ENCODE data around the gene PTCH2. TPM values are rescaled to one million over a fixed set of nuclear protein-coding genes. Genes with fewer than 3 reads are reported as not detected.

PTCH2 gene
- total and polyA plus RNA-seq, 2 of the 13 experiments (the other 11 are each of a cell fraction or from before 2014, with no cell fraction given), result 0.60 to 1.5 TPM

- TF ChIP-seq NR2F6 (IDR thresholded peaks at IDR 0.05), result peak; percentile 8; the same call in 1 of the 2 replicates
- no peak; the same call in 1 of the 2 replicates for TF ChIP-seq NR2F6 (CRISPR knock-in tag; IDR thresholded peaks at IDR 0.05)
- TF ChIP-seq STAG1 (CRISPR knock-in tag; IDR thresholded peaks at IDR 0.05), result no peak; the same call in 1 of the 2 replicates
- peak; percentile 40; the same call in 1 of the 2 replicates for TF ChIP-seq ZNF710 (CRISPR knock-in tag; IDR thresholded peaks at IDR 0.05; ENCODE audit: borderline replicate concordance)
- no peak for TF ChIP-seq SKI (IDR thresholded peaks at IDR 0.05; ENCODE audit: partially characterized antibody)
- TF ChIP-seq GMEB1 (CRISPR knock-in tag; IDR thresholded peaks at IDR 0.05; ENCODE audit: borderline replicate concordance), result no peak; the same call in 1 of the 2 replicates
- no peak for TF ChIP-seq HMGA1 (CRISPR knock-in tag; conservative IDR thresholded peaks at IDR 0.05)
- TF ChIP-seq HNRNPL (IDR thresholded peaks at IDR 0.05; ENCODE audit: low read depth, low read length), result no peak
- TF ChIP-seq ZBTB42 (CRISPR knock-in tag; IDR thresholded peaks at IDR 0.05), result no peak
- TF ChIP-seq ZNF292 (CRISPR knock-in tag; IDR thresholded peaks at IDR 0.05; ENCODE audit: borderline replicate concordance, low read depth), result 0 out of 2 replicates have a peak, but pooled peaks have one; percentile 15
- TF ChIP-seq FOXA1 (IDR thresholded peaks at IDR 0.05), result no peak
- TF ChIP-seq FOXA1 (CRISPR knock-in tag; IDR thresholded peaks at IDR 0.05), result no peak
- TF ChIP-seq ZNF383 (CRISPR knock-in tag; IDR thresholded peaks at IDR 0.05; ENCODE audit: borderline replicate concordance), result peak; percentile 92; the same call in 1 of the 2 replicates
- TF ChIP-seq MAX (IDR thresholded peaks at IDR 0.05), result peak; percentile 28; the same call in 1 of the 2 replicates
- TF ChIP-seq SIN3A (IDR thresholded peaks at IDR 0.05; ENCODE audit: borderline replicate concordance, low read depth, low read length), result peak; percentile 75; the same call in 1 of the 2 replicates
- TF ChIP-seq ZNF629 (CRISPR knock-in tag; conservative IDR thresholded peaks at IDR 0.05), result 0 out of 2 replicates have a peak, but pooled peaks have one; percentile 35
- TF ChIP-seq KDM5A (IDR thresholded peaks at IDR 0.05; ENCODE audit: borderline replicate concordance, low read length), result no peak
- TF ChIP-seq YY1 (IDR thresholded peaks at IDR 0.05; ENCODE audit: insufficient read depth, insufficient replicate concordance, low read depth, low read length), result peak; percentile 61
- TF ChIP-seq TBX3 (IDR thresholded peaks at IDR 0.05; ENCODE audit: borderline replicate concordance), result no peak
- TF ChIP-seq FOXP1 (IDR thresholded peaks at IDR 0.05), result no peak
- TF ChIP-seq FOXP1 (CRISPR knock-in tag; IDR thresholded peaks at IDR 0.05), result peak; percentile 33; the same call in 1 of the 2 replicates
- TF ChIP-seq ZNF670 (CRISPR knock-in tag; IDR thresholded peaks at IDR 0.05; ENCODE audit: borderline replicate concordance), result no peak; the same call in 1 of the 2 replicates
- TF ChIP-seq HBP1 (CRISPR knock-in tag; IDR thresholded peaks at IDR 0.05; ENCODE audit: low read depth), result no peak
- TF ChIP-seq SRSF9 (IDR thresholded peaks at IDR 0.05; ENCODE audit: borderline replicate concordance, insufficient read depth, low read depth, low read length, poor library complexity, severe bottlenecking), result no peak
- TF ChIP-seq, protein P1, sequence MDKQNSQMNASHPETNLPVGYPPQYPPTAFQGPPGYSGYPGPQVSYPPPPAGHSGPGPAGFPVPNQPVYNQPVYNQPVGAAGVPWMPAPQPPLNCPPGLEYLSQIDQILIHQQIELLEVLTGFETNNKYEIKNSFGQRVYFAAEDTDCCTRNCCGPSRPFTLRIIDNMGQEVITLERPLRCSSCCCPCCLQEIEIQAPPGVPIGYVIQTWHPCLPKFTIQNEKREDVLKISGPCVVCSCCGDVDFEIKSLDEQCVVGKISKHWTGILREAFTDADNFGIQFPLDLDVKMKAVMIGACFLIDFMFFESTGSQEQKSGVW (CRISPR knock-in tag; IDR thresholded peaks at IDR 0.05; ENCODE audit: borderline replicate concordance), result no peak; the same call in 1 of the 2 replicates
Observed at GRCh38 chr1:44819608-44820327, 23.3 kb downstream of the PTCH2 start (continued).

Data from HepG2 (cell line).